ENCODE data around the gene GPR68.

- TF ChIP-seq POLR2AphosphoS5 (IDR thresholded peaks at IDR 0.05; ENCODE audit: borderline replicate concordance, low read depth, low read length): no peak
- no peak for TF ChIP-seq EZH2 (IDR thresholded peaks at IDR 0.05)
- TF ChIP-seq FOXP2 (optimal IDR thresholded peaks at IDR 0.05; ENCODE audit: control extremely low read depth, extremely low read length, insufficient read depth): no peak
Measured at GRCh38 chr14:91195881-91196280, 48.6 kb downstream of the GPR68 start.
